CD14-positive monocyte (primary cell): ENCODE measurements around the gene ITGB2. TPM values are rescaled to one million over a fixed set of nuclear protein-coding genes. Genes with fewer than 3 reads are reported as not detected.

Experiments
- DNase-seq, 3 donors: peaks; one replicate each; pipeline ENCODE4 v3.0.0-alpha.2; 2011 to 2022
- H2AFZ ChIP-seq: 2 replicates; pipeline ENCODE4 v1.6.0; 2012; ENCODE audit warnings: mild to moderate bottlenecking, low read depth, low read length, inconsistent platforms; ENCODE audit not compliant: insufficient read depth, poor library complexity, severe bottlenecking
- H3K27ac ChIP-seq, 2 donors: 1 replicate in 1 of 2; 2 replicates in 1 of 2; pipeline ENCODE4 v1.5.1; 2012 to 2013; ENCODE audit warnings: low read length in 2 of 2, control low read depth in 1 of 2, inconsistent platforms in 1 of 2, low read depth in 1 of 2, mild to moderate bottlenecking in 1 of 2
- H3K27me3 ChIP-seq, 2 donors: one replicate each; pipeline versions ENCODE4 v1.6.0 to v1.6.1; 2011 to 2013; ENCODE audit warnings: low read length in 2 of 2; ENCODE audit not compliant: control insufficient read depth in 2 of 2, insufficient read depth in 2 of 2
- H3K36me3 ChIP-seq, 2 donors: replicated peaks in 1 of 2; 1 replicate in 1 of 2; 2 replicates in 1 of 2; pipeline versions ENCODE4 v1.5.1 to v1.6.1; 2012 to 2013; ENCODE audit warnings: low read length in 2 of 2, control low read depth in 1 of 2, inconsistent platforms in 1 of 2, mild to moderate bottlenecking in 1 of 2; ENCODE audit not compliant: insufficient read depth in 2 of 2, control insufficient read depth in 1 of 2
- H3K4me1 ChIP-seq, 2 donors: 1 replicate in 1 of 2; 2 replicates in 1 of 2; pipeline versions ENCODE4 v1.5.1 to v1.6.1; 2012 to 2013; ENCODE audit warnings: low read length in 2 of 2, control low read depth in 1 of 2, inconsistent platforms in 1 of 2, mild to moderate bottlenecking in 1 of 2, moderate library complexity in 1 of 2; ENCODE audit not compliant: insufficient read depth in 2 of 2, control insufficient read depth in 1 of 2
- H3K4me2 ChIP-seq: replicated peaks from 2 replicates; pipeline ENCODE3; 2012; ENCODE audit warnings: low read length, moderate library complexity, mild to moderate bottlenecking; ENCODE audit not compliant: poor library complexity, severe bottlenecking; ENCODE audit errors: extremely low read depth
- H3K4me3 ChIP-seq, 3 experiments: fragments of 200-600 bp in 1 of 3; sonication (generic) in 1 of 3; replicated peaks in 1 of 3; 1 replicate in 2 of 3; 2 replicates in 1 of 3; pipeline ENCODE4 v1.5.1; 2011 to 2013; ENCODE audit warnings: low read length in 3 of 3, mild to moderate bottlenecking in 3 of 3, control low read depth in 2 of 3, low read depth in 2 of 3, inconsistent platforms in 1 of 3, moderate library complexity in 1 of 3
- H3K79me2 ChIP-seq: 2 replicates; pipeline ENCODE4 v1.6.0; 2012; ENCODE audit warnings: mild to moderate bottlenecking, control low read depth, inconsistent platforms, low read length, moderate library complexity; ENCODE audit not compliant: insufficient read depth
- H3K9ac ChIP-seq: 2 replicates; pipeline ENCODE4 v1.6.0; 2017; ENCODE audit warnings: low read length, mild to moderate bottlenecking; ENCODE audit not compliant: insufficient read depth, poor library complexity, severe bottlenecking
- H3K9me3 ChIP-seq, 2 donors: replicated peaks in 1 of 2; 1 replicate in 1 of 2; 2 replicates in 1 of 2; pipeline versions ENCODE4 v1.5.1 to v1.6.1; 2012 to 2013; ENCODE audit warnings: low read length in 2 of 2, control low read depth in 1 of 2; ENCODE audit not compliant: control insufficient read depth in 1 of 2, insufficient read depth in 1 of 2
- H4K20me1 ChIP-seq: 2 replicates; pipeline ENCODE4 v1.6.0; 2012; ENCODE audit warnings: mild to moderate bottlenecking, low read length, control low read depth, moderate library complexity; ENCODE audit not compliant: insufficient read depth
- H3K27ac Mint-ChIP-seq, 7 donors: one replicate each; pipeline ENCODE4 v1.8.0; 2020; ENCODE audit warnings: mild to moderate bottlenecking in 7 of 7, mixed read lengths in 7 of 7, moderate library complexity in 6 of 7, inconsistent platforms in 2 of 7
- H3K27me3 Mint-ChIP-seq, 3 donors: one replicate each; pipeline ENCODE4 v1.8.0; 2021 to 2022; ENCODE audit warnings: low read depth in 3 of 3, mild to moderate bottlenecking in 3 of 3, mixed read lengths in 3 of 3, moderate library complexity in 3 of 3, inconsistent platforms in 1 of 3
- H3K36me3 Mint-ChIP-seq, 2 donors: one replicate each; pipeline ENCODE4 v1.8.0; 2020; ENCODE audit warnings: mixed read lengths in 2 of 2, inconsistent platforms in 1 of 2, mild to moderate bottlenecking in 1 of 2
- H3K4me1 Mint-ChIP-seq: one replicate; pipeline ENCODE4 v1.8.0; 2020; ENCODE audit warnings: mild to moderate bottlenecking, mixed read lengths
- H3K4me3 Mint-ChIP-seq, 2 donors: one replicate each; pipeline ENCODE4 v1.8.0; 2020; ENCODE audit warnings: mild to moderate bottlenecking in 2 of 2, mixed read lengths in 2 of 2, moderate library complexity in 1 of 2
- H3K9me3 Mint-ChIP-seq, 7 donors: one replicate each; pipeline ENCODE4 v1.8.0; 2020 to 2022; ENCODE audit warnings: mixed read lengths in 7 of 7, mild to moderate bottlenecking in 6 of 7, moderate library complexity in 6 of 7, inconsistent platforms in 2 of 7
- WGBS: methylation state at CpG from one replicate; pipeline ENCODE4 v1.1.5; 2013; ENCODE audit warnings: missing lambda C conversion rate; ENCODE audit not compliant: insufficient coverage; 5-methylcytosine and 5-hydroxymethylcytosine counted together
- intact Hi-C, 2 donors: fragments of 100-400 bp; cut with micrococcal nuclease; formaldehyde crosslinking; loops; one replicate each; pipeline versions ENCODE4 v1.15.0 to v1.15.1; 2023
- polyA plus RNA-seq, 3 donors: library from polyadenylated mRNA; depleted of rRNA in 1 of 3; unstranded in 2 of 3; stranded (reverse) in 1 of 3; fragments of 300-500 nt in 2 of 3; fragments of >200 nt in 1 of 3; fragmentation: Illumina TruSeq in 2 of 3; gene quantifications; 1 replicate in 2 of 3; 2 replicates in 1 of 3; pipeline ENCODE4 v1.2.3, GENCODE V29; 2012 to 2021
- TF ChIP-seq, protein P1 (sequence below): fragments of 200-600 bp; IDR thresholded peaks from one replicate; pipeline ENCODE4 v1.8.0; 2022; ENCODE audit warnings: antibody characterized with exemption, mild to moderate bottlenecking

ITGB2 gene
- polyA plus RNA-seq, 3 donors = 1,470 to 1,628 (median 1,602) TPM

DNA sequence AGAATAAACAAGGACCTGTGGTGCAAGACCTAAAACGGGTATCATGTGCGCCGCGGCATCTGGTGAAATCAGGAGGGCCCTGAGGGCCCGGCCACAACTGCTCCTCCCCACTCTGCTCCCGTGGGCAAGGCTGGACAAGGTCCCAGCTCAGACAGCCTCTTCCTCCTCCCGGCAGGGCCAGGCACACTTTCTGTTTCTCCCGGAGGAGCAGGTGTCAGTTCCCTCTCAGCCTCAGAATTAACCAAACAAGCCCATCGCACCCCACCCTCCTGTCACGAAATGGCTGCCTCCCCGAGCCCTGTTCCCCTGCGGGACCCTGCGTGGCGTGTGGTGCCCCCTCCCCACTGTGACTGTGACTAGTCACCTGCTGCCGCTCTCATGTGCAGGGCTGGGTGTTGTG is 62.4 kb downstream of the ITGB2 start:
- H3K36me3 Mint-ChIP-seq = peaks cover 84 to 98% of the 10 kb centered on the region in 2 donors
- no peak for DNase-seq
- H3K27me3 ChIP-seq = no peaks in the 10 kb centered on the region
- H3K36me3 ChIP-seq = peaks cover 78 to 99% of the 10 kb centered on the region in 2 donors
- no peak overlapping the region for H3K9ac ChIP-seq
- no peak overlapping the region for H3K4me3 Mint-ChIP-seq
- no peak overlapping the region for H2AFZ ChIP-seq
- TF ChIP-seq, protein P1, sequence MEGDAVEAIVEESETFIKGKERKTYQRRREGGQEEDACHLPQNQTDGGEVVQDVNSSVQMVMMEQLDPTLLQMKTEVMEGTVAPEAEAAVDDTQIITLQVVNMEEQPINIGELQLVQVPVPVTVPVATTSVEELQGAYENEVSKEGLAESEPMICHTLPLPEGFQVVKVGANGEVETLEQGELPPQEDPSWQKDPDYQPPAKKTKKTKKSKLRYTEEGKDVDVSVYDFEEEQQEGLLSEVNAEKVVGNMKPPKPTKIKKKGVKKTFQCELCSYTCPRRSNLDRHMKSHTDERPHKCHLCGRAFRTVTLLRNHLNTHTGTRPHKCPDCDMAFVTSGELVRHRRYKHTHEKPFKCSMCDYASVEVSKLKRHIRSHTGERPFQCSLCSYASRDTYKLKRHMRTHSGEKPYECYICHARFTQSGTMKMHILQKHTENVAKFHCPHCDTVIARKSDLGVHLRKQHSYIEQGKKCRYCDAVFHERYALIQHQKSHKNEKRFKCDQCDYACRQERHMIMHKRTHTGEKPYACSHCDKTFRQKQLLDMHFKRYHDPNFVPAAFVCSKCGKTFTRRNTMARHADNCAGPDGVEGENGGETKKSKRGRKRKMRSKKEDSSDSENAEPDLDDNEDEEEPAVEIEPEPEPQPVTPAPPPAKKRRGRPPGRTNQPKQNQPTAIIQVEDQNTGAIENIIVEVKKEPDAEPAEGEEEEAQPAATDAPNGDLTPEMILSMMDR = no peak
- no peaks in the 10 kb centered on the region for H3K9me3 ChIP-seq
- WGBS = 67% methylated on average over 8 of the region's 15 CpGs
- intact Hi-C loops = loop anchor here in 1 of 2 donors (5.0 kb wide), 1 partner anchor 36 kb away; no protein-coding TSS in a partner anchor
- peaks cover 0 to 1% (median 0%) of the 10 kb centered on the region in 7 donors for H3K9me3 Mint-ChIP-seq
- H4K20me1 ChIP-seq = peaks cover 100% of the 10 kb centered on the region
- no peak overlapping the region for H3K4me3 ChIP-seq
- peaks cover 42% of the 10 kb centered on the region for H3K4me1 Mint-ChIP-seq
- H3K27ac ChIP-seq = no peak overlapping the region
- H3K27ac Mint-ChIP-seq = peak overlapping the region in 5 of 7 donors; percentile 6 to 53 (median 42)
- H3K27me3 Mint-ChIP-seq = no peaks in the 10 kb centered on the region
- H3K4me1 ChIP-seq = peaks cover 10 to 14% of the 10 kb centered on the region in 2 donors
- H3K79me2 ChIP-seq = peaks cover 100% of the 10 kb centered on the region
- no peak overlapping the region for H3K4me2 ChIP-seq

DNA sequence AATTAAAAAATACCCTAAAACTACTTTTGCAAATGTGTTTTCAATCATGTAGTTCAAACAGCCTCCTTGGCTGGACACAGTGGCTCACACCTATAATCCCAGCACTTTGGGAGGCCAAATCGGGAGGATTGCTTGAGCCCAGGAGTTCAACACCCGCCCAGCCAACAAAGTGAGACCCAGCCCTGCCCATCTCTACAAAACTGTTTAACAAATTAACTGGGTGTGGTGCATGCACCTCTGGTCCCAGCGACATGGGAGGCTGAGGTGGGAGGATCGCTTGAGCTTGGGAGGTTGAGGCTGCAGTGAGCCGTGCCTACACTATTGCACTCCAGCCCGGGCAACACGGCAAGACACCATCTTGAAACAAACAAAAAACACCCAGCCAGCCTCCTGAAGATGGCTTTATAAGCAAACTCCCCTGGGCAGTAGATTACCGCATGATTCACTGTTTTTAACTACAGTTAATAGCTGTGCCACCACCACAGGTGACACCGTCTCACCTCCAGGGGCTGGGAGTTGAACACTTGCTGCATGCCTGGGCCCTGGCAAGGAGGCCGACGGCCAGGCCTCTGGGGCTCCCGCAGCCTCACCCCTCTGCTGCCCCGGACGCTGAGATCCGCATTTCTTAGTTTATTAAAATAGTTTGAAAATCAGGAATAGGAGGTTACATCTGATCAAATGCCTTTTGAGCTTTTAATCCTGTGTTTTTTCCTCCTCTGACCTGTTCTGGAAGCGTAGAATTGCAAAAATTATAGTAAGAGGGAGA is 63.4 kb downstream of the ITGB2 start:
- no peak overlapping the region for H3K4me2 ChIP-seq
- no peak overlapping the region for H3K27ac ChIP-seq
- H3K4me3 ChIP-seq = no peak overlapping the region
- H3K4me1 ChIP-seq = peaks cover 10 to 14% of the 10 kb centered on the region in 2 donors
- H3K9me3 ChIP-seq = no peaks in the 10 kb centered on the region
- no peaks in the 10 kb centered on the region for H3K27me3 ChIP-seq
- no peak overlapping the region for H2AFZ ChIP-seq
- H3K36me3 ChIP-seq = peaks cover 81 to 100% of the 10 kb centered on the region in 2 donors
- peaks cover 99% of the 10 kb centered on the region for H3K79me2 ChIP-seq
- peaks cover 100% of the 10 kb centered on the region for H4K20me1 ChIP-seq
- DNase-seq = no peak
- WGBS = 98% methylated on average over 7 of the region's 16 CpGs
- H3K27me3 Mint-ChIP-seq = no peaks in the 10 kb centered on the region
- peaks cover 42% of the 10 kb centered on the region for H3K4me1 Mint-ChIP-seq
- no peak overlapping the region for H3K4me3 Mint-ChIP-seq
- TF ChIP-seq, protein P1 = no peak
- no peak overlapping the region for H3K9ac ChIP-seq
- peaks cover 0 to 1% (median 0%) of the 10 kb centered on the region in 7 donors for H3K9me3 Mint-ChIP-seq
- H3K36me3 Mint-ChIP-seq = peaks cover 88 to 99% of the 10 kb centered on the region in 2 donors
- intact Hi-C loops = loop anchor here in 1 of 2 donors (5.0 kb wide), 1 partner anchor 35 kb away; no protein-coding TSS in a partner anchor
- no peak overlapping the region for H3K27ac Mint-ChIP-seq
